ENCODE data around the gene FURIN.
A peak's percentile ranks its signal among the peaks of the same experiment; 100 is the strongest.
"Not testable (repeated sequence)": the region's sequence is repeated elsewhere in the genome, so short reads cannot be mapped to it uniquely, and the experiment has no call there.

The FURIN gene

GRCh38 chr15:90914305-90915080, 46.1 kb downstream of the FURIN start:
- DNase-seq (ENCODE audit: low read depth in 4 of 4, low spot score in 1 of 4) = no peak

DNA sequence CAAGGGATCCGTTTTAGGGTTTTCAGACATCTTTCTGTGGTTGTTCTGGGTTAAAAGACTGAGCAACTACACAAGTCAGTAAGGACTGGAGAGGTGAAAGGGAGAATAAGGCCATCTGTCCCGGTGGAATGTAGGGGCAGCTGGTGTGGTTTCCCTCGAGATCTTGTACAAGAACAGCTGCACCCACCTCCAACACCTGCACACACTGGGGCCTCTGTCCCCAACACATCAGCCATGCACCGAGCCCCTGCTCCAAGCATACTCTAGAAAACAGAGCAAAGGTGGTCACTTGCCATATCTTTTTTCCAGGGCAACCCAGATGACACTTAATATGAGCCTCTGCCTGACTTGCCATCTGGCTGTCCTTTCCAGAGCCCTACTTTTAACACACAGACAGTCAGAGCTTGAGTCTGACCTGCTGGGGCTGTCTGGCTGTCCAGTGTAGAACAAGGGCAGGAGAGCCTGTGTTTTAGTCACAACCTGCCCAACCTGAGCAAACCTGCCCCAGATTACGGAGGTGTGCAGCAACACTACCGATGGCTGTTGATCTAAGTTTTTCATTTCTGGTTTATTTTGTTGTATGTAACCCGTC, 46.9 kb downstream of the FURIN start:
- no peak for DNase-seq (ENCODE audit: low read depth in 4 of 4, low spot score in 1 of 4)

DNA sequence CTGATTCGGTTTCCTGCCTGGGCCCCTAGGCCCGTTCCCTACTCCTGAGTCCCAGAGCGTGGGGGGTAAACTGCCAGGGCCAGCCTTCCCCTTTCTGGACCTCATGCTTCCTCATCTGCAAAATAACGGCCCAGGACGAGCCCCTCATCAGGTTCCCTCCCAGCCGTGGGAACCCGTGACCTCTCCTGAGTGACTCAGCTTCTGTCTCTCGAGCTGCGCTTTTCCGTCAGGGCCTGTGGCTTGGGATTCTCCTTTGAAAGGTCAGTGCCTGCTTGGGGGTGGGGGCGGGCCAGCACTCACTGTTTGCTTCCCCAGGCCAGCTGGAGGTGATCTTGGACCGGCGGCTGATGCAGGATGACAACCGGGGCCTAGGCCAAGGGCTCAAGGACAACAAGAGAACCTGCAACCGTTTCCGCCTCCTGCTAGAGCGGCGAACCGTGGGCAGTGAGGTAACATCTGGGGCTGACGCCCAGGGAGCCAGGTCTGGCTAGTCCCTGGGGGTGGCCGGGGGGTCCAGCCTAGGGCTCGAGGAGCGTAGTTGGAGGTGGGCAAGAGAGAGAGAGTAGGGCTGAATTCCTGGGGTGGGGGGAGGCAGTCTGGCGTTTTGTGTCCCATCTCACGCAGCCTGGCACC, 47.5 kb downstream of the FURIN start:
- no peak for DNase-seq (ENCODE audit: low read depth in 4 of 4, low spot score in 1 of 4)

- no peak for DNase-seq (ENCODE audit: low read depth in 4 of 4, low spot score in 1 of 4)
Measured at GRCh38 chr15:90916461-90916860, 48.1 kb downstream of the FURIN start.

- no peak for DNase-seq (ENCODE audit: low read depth in 4 of 4, low spot score in 1 of 4)
Measured at GRCh38 chr15:90917569-90917968, 49.2 kb downstream of the FURIN start.

DNA sequence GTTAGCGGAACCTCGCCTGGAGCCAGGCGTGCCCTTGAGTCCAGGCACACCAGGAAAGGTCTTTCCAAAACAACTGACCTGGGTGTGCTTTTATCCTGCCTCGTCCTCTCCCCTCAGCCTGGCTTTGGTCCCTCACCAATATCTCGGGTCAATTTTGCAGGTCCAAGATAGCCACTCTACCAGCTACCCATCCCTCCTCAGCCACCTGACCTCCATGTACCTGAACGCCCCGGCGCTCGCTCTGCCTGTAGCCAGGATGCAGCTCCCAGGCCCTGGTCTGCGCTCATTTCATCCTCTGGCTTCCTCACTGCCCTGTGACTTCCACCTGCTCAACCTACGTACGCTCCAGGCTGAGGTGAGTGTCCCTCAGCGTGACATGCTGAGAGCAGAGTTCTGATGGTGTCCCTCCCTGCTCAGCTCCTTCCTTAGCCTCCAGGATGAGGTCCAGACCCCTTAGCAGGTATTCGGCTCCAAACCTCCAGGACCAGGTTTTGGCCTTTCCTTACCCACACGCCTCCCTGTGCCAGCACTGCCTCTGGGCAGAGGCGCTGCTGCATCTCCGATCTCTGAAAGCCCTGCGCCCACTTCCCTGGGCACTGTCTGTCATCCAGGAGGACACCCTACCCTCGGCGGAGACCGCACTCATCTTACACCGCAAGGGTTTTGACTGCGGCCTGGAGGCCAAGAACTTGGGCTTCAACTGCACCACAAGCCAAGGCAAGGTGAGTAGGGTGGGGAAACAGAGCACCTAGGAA, 49.8 kb downstream of the FURIN start:
- DNase-seq (ENCODE audit: low read depth in 4 of 4, low spot score in 1 of 4) = no peak

GRCh38 chr15:90918835-90919234, 50.4 kb downstream of the FURIN start:
- no peak for DNase-seq (ENCODE audit: low read depth in 4 of 4, low spot score in 1 of 4)

- no peak for DNase-seq (ENCODE audit: low read depth in 4 of 4, low spot score in 1 of 4)
Measured at GRCh38 chr15:90921887-90922286, 53.5 kb downstream of the FURIN start.

DNA sequence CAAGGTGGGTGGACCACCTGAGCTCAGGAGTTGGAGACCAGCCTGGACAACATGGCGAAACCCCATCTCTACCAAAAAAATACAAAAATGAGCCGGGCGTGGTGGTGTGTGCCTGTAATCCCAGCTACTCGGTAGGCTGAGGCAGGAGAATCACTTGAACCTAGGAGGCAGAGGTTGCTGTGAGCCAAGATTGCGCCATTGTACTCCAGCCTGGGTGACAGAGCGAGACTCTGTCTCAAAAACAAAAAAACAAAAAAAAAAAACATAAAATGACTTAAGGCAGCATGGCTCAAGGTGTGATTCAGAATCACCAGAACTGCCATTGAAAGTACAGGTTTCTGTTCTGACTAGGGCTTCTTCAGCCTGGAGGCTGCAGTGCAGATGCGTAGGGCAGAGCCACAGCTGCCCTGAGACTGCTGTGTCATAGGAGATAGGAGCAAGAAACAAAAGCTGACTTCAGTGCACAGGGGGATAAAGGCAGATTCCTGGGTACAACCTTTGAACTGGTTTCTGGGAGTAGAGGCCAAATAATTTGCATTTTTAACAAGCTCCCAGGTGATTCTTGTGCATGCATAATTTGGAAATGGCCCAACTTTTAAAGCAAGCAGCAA, 54.4 kb downstream of the FURIN start:
- DNase-seq (ENCODE audit: low read depth in 4 of 4, low spot score in 1 of 4) = not testable (repeated sequence)

GRCh38 chr15:90924375-90924774, 56.0 kb downstream of the FURIN start:
- DNase-seq (ENCODE audit: low read depth in 4 of 4, low spot score in 1 of 4) = no peak

DNA sequence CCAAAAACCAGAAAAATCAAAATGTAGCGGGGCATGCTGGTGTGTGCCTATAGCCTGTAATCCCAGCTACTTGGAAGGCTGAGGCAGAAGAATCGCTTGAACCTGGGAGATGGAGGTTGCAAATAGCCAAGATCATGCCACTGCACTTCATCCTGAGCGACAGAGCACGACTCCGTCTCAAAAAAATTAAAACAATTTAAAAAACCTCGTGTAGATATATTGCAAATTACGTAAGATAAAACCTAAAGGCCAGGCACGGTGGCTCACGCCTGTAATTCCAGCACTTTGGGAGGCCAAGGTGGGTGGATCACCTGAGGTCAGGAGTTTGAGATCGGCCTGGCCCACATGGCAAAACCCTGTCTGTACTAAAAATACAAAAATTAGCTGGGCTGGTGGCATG, 58.4 kb downstream of the FURIN start:
- not testable (repeated sequence) for DNase-seq (ENCODE audit: low read depth in 4 of 4, low spot score in 1 of 4)

DNA sequence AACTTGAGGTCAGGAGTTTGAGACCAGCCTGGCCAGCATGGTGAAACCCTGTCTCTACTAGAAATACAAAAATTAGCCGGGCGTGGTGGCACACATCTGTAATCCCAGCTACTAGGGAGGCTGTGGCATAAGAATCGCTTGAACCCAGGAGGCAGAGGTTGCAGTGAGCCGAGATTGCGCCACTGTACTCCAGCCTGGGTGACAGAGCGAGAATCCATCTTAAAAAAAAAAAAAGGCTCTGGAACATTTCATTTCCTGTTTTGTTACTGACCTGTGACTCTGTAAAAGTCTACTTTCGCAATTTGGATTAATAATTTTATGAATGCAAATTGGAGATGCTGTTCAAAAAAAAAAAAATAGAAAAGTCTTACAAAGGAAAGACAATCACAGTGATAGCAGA, 59.7 kb downstream of the FURIN start:
- not testable (repeated sequence) for DNase-seq (ENCODE audit: low read depth in 4 of 4, low spot score in 1 of 4)

- no peak for DNase-seq (ENCODE audit: low read depth in 4 of 4, low spot score in 1 of 4)
Measured at GRCh38 chr15:90929246-90930019, 61.0 kb downstream of the FURIN start.

GRCh38 chr15:90930861-90931574, 62.6 kb downstream of the FURIN start:
- DNase-seq (ENCODE audit: low read depth in 4 of 4, low spot score in 1 of 4) = no peak

- DNase-seq (ENCODE audit: low read depth in 4 of 4, low spot score in 1 of 4) = no peak
Measured at GRCh38 chr15:90931575-90931827, 63.1 kb downstream of the FURIN start.

- peak; percentile 86 to 94 (median 86) for DNase-seq (ENCODE audit: low read depth in 4 of 4, low spot score in 1 of 4)
Measured at GRCh38 chr15:90931828-90932659, 63.7 kb downstream of the FURIN start, which contains the start of gene HDDC3. TSS of gene HDDC3 (minus strand) at chr15:90932549. CDS start at chr15:90932540, 9 bp downstream.

GRCh38 chr15:90932660-90932991, 64.2 kb downstream of the FURIN start:
- DNase-seq (ENCODE audit: low read depth in 4 of 4, low spot score in 1 of 4) = no peak
